Stimulated activated naive CD8-positive, alpha-beta T cell treated with anti-CD3 and anti-CD28 coated beads, Interleukin-15, Interleukin-2, amounts not matched to agents 100 ng/mL and 50 ng/mL, for 24 hours (primary cell): ENCODE measurements around the gene GTPBP1.

Experiments used
- H3K27ac Mint-ChIP-seq: one replicate; pipeline ENCODE4 v1.8.0; 2021; ENCODE audit warnings: mild to moderate bottlenecking, mixed read lengths
- H3K27me3 Mint-ChIP-seq: one replicate; pipeline ENCODE4 v1.8.0; 2021; ENCODE audit warnings: mixed read lengths
- H3K36me3 Mint-ChIP-seq: one replicate; pipeline ENCODE4 v1.8.0; 2021; ENCODE audit warnings: low read depth, mixed read lengths
- H3K4me1 Mint-ChIP-seq: one replicate; pipeline ENCODE4 v1.8.0; 2021; ENCODE audit warnings: low read depth, mixed read lengths
- H3K4me3 Mint-ChIP-seq: one replicate; pipeline ENCODE4 v1.8.0; 2021; ENCODE audit warnings: mild to moderate bottlenecking, mixed read lengths
- H3K9me3 Mint-ChIP-seq: one replicate; pipeline ENCODE4 v1.8.0; 2021; ENCODE audit warnings: mixed read lengths

The GTPBP1 gene

GRCh38 chr22:38766076-38766777 is 60.5 kb downstream of the GTPBP1 start:
- Mint-ChIP-seq H3K27ac (no peak overlapping the region), H3K9me3 (no peaks in the 10 kb centered on the region), H3K4me3 (no peak overlapping the region), H3K4me1 (no peaks in the 10 kb centered on the region), H3K27me3 (no peaks in the 10 kb centered on the region), H3K36me3 (no peaks in the 10 kb centered on the region)

- no peak overlapping the region for H3K4me3 Mint-ChIP-seq
- no peak overlapping the region for H3K27ac Mint-ChIP-seq
- H3K27me3 Mint-ChIP-seq, result no peaks in the 10 kb centered on the region
- H3K9me3 Mint-ChIP-seq, result no peaks in the 10 kb centered on the region
- no peaks in the 10 kb centered on the region for H3K4me1 Mint-ChIP-seq
- no peaks in the 10 kb centered on the region for H3K36me3 Mint-ChIP-seq
These were observed 61.6 kb downstream of the GTPBP1 start for GRCh38 chr22:38767313-38767712.

GRCh38 chr22:38768036-38768435 is 62.3 kb downstream of the GTPBP1 start:
- H3K27me3 Mint-ChIP-seq, result no peaks in the 10 kb centered on the region
- no peaks in the 10 kb centered on the region for H3K36me3 Mint-ChIP-seq
- H3K4me1 Mint-ChIP-seq, result no peaks in the 10 kb centered on the region
- no peak overlapping the region for H3K4me3 Mint-ChIP-seq
- no peaks in the 10 kb centered on the region for H3K9me3 Mint-ChIP-seq
- no peak overlapping the region for H3K27ac Mint-ChIP-seq

GRCh38 chr22:38770257-38770949 is 64.7 kb downstream of the GTPBP1 start:
- Mint-ChIP-seq H3K9me3 (no peaks in the 10 kb centered on the region), H3K27ac (no peak overlapping the region)

GRCh38 chr22:38772623-38772873 is 66.8 kb downstream of the GTPBP1 start:
- Mint-ChIP-seq H3K27me3 (no peaks in the 10 kb centered on the region), H3K27ac (no peak overlapping the region), H3K4me1 (peaks cover 6% of the 10 kb centered on the region), H3K36me3 (no peaks in the 10 kb centered on the region), H3K9me3 (no peaks in the 10 kb centered on the region), H3K4me3 (no peak overlapping the region)

More at GRCh38 chr22:38770257-38770949, 64.7 kb downstream of the GTPBP1 start:
- Mint-ChIP-seq H3K27me3 (no peaks in the 10 kb centered on the region), H3K4me1 (peaks cover 4% of the 10 kb centered on the region), H3K36me3 (no peaks in the 10 kb centered on the region), H3K4me3 (no peak overlapping the region)

- Mint-ChIP-seq H3K9me3 (no peaks in the 10 kb centered on the region), H3K27ac (no peak overlapping the region), H3K4me1 (peaks cover 6% of the 10 kb centered on the region), H3K27me3 (no peaks in the 10 kb centered on the region), H3K36me3 (no peaks in the 10 kb centered on the region), H3K4me3 (no peak overlapping the region)
These were observed 67.7 kb downstream of the GTPBP1 start for GRCh38 chr22:38773363-38773946.

GRCh38 chr22:38774496-38775166 is 68.9 kb downstream of the GTPBP1 start:
- H3K4me3 Mint-ChIP-seq, result no peak overlapping the region
- H3K4me1 Mint-ChIP-seq, result peaks cover 6% of the 10 kb centered on the region
- no peaks in the 10 kb centered on the region for H3K27me3 Mint-ChIP-seq
- no peaks in the 10 kb centered on the region for H3K9me3 Mint-ChIP-seq
- H3K36me3 Mint-ChIP-seq, result no peaks in the 10 kb centered on the region
- H3K27ac Mint-ChIP-seq, result no peak overlapping the region

GRCh38 chr22:38775656-38776055 is 69.9 kb downstream of the GTPBP1 start:
- Mint-ChIP-seq H3K27me3 (no peaks in the 10 kb centered on the region), H3K36me3 (peaks cover 5% of the 10 kb centered on the region), H3K27ac (no peak overlapping the region), H3K4me3 (no peak overlapping the region), H3K9me3 (no peaks in the 10 kb centered on the region), H3K4me1 (peaks cover 6% of the 10 kb centered on the region)

- H3K4me1 Mint-ChIP-seq, result peaks cover 6% of the 10 kb centered on the region
- H3K27ac Mint-ChIP-seq, result no peak overlapping the region
These were observed 70.3 kb downstream of the GTPBP1 start for GRCh38 chr22:38776086-38776485.

GRCh38 chr22:38777087-38777671 is 71.4 kb downstream of the GTPBP1 start:
- no peaks in the 10 kb centered on the region for H3K27me3 Mint-ChIP-seq
- H3K4me1 Mint-ChIP-seq, result peaks cover 6% of the 10 kb centered on the region
- no peak overlapping the region for H3K4me3 Mint-ChIP-seq
- H3K27ac Mint-ChIP-seq, result no peak overlapping the region
- H3K36me3 Mint-ChIP-seq, result peaks cover 5% of the 10 kb centered on the region
- no peaks in the 10 kb centered on the region for H3K9me3 Mint-ChIP-seq

More at GRCh38 chr22:38776086-38776485, 70.3 kb downstream of the GTPBP1 start:
- no peak overlapping the region for H3K4me3 Mint-ChIP-seq
- H3K36me3 Mint-ChIP-seq, result peaks cover 5% of the 10 kb centered on the region
- no peaks in the 10 kb centered on the region for H3K9me3 Mint-ChIP-seq
- H3K27me3 Mint-ChIP-seq, result no peaks in the 10 kb centered on the region

- H3K4me3 Mint-ChIP-seq, result no peak overlapping the region
- H3K4me1 Mint-ChIP-seq, result no peaks in the 10 kb centered on the region
- H3K36me3 Mint-ChIP-seq, result peaks cover 5% of the 10 kb centered on the region
- no peaks in the 10 kb centered on the region for H3K9me3 Mint-ChIP-seq
- no peak overlapping the region for H3K27ac Mint-ChIP-seq
- no peaks in the 10 kb centered on the region for H3K27me3 Mint-ChIP-seq
These were observed 75.3 kb downstream of the GTPBP1 start for GRCh38 chr22:38781033-38781432.

- Mint-ChIP-seq H3K4me1 (no peaks in the 10 kb centered on the region), H3K27ac (no peak overlapping the region)
These were observed 76.8 kb downstream of the GTPBP1 start for GRCh38 chr22:38782402-38783094.

More at GRCh38 chr22:38782402-38783094, 76.8 kb downstream of the GTPBP1 start:
- no peak overlapping the region for H3K4me3 Mint-ChIP-seq
- H3K27me3 Mint-ChIP-seq, result no peaks in the 10 kb centered on the region
- peaks cover 5% of the 10 kb centered on the region for H3K36me3 Mint-ChIP-seq
- no peaks in the 10 kb centered on the region for H3K9me3 Mint-ChIP-seq
